Globus pallidus (tissue), 1 donor: ENCODE results near the gene CCL16.
"Not testable (repeated sequence)": the region's sequence is repeated elsewhere in the genome, so short reads cannot be mapped to it uniquely, and the experiment has no call there.

Experiments
- DNase-seq: peaks from one replicate; pipeline ENCODE4 v3.0.0-alpha.2; 2015; ENCODE audit warnings: low spot score

The CCL16 gene

GRCh38 chr17:35981246-35981645 is at the start of gene CCL16:
Gene CCL16 (minus strand): TSS chr17:35981497. CDS start chr17:35981420, 77 bp downstream.
- DNase-seq = no peak

GRCh38 chr17:36030956-36031355 is 49.7 kb upstream of the CCL16 start:
- DNase-seq = no peak

GRCh38 chr17:36027761-36028160 is 46.5 kb upstream of the CCL16 start:
- no peak for DNase-seq

GRCh38 chr17:36024106-36024869 is 43.0 kb upstream of the CCL16 start:
- no peak for DNase-seq

- no peak for DNase-seq
Observed at GRCh38 chr17:36019423-36019822, 38.1 kb upstream of the CCL16 start.

GRCh38 chr17:36017799-36018198 is 36.5 kb upstream of the CCL16 start, which contains the start of gene CCL23:
Gene CCL23 (minus strand): TSS chr17:36017972. CDS start chr17:36017897, 75 bp downstream.
- no peak for DNase-seq

- DNase-seq = no peak
Observed at GRCh38 chr17:36016555-36016954, 35.3 kb upstream of the CCL16 start.

- DNase-seq = not testable (repeated sequence)
Observed at GRCh38 chr17:36015895-36016294, 34.6 kb upstream of the CCL16 start.

- no peak for DNase-seq
Observed at GRCh38 chr17:36014946-36015345, 33.6 kb upstream of the CCL16 start.

- DNase-seq = no peak
Observed at GRCh38 chr17:36011201-36011600, 29.9 kb upstream of the CCL16 start.

- DNase-seq = no peak
Observed at GRCh38 chr17:36008998-36009665, 27.8 kb upstream of the CCL16 start.

- DNase-seq = no peak
Observed at GRCh38 chr17:36004594-36005108, 23.4 kb upstream of the CCL16 start.

- DNase-seq = no peak
Observed at GRCh38 chr17:36002631-36003030, 21.3 kb upstream of the CCL16 start.

GRCh38 chr17:36001862-36002603 is 20.7 kb upstream of the CCL16 start:
- no peak for DNase-seq

GRCh38 chr17:36001110-36001771 is 19.9 kb upstream of the CCL16 start, which contains the start of gene CCL15:
Gene CCL15 (minus strand): TSS chr17:36001553. CDS start chr17:36001492, 61 bp downstream.
- no peak for DNase-seq

- no peak for DNase-seq
Observed at GRCh38 chr17:36000732-36001109, 19.4 kb upstream of the CCL16 start.

GRCh38 chr17:35998756-35999155 is 17.5 kb upstream of the CCL16 start:
- DNase-seq = no peak

- DNase-seq = no peak
Observed at GRCh38 chr17:35998018-35998545, 16.8 kb upstream of the CCL16 start.

- not testable (repeated sequence) for DNase-seq
Observed at GRCh38 chr17:35995346-35995745, 14.0 kb upstream of the CCL16 start.

GRCh38 chr17:35991075-35991474 is 9.8 kb upstream of the CCL16 start:
- DNase-seq = no peak

GRCh38 chr17:35988164-35988563 is 6.9 kb upstream of the CCL16 start:
- no peak for DNase-seq

GRCh38 chr17:35986643-35987042 is 5.3 kb upstream of the CCL16 start, which contains the start of gene CCL14:
Gene CCL14 (minus strand): TSS chr17:35986729. CDS start chr17:35986649, 80 bp downstream.
- no peak for DNase-seq
